ENCODE data around the gene ADGRE1. TPM values are rescaled to one million over a fixed set of nuclear protein-coding genes. Genes with fewer than 3 reads are reported as not detected.

ADGRE1 gene
- total and polyA plus RNA-seq, 2 of the 8 experiments (the other 6 are each of a cell fraction or from before 2014, with no cell fraction given), result not detected

- no peak for TF ChIP-seq SAP30 (IDR thresholded peaks at IDR 0.05; ENCODE audit: insufficient read depth, insufficient replicate concordance, low read length)
- TF ChIP-seq RNF2 (IDR thresholded peaks at IDR 0.05; ENCODE audit: borderline replicate concordance, low read depth, low read length, missing control alignments, poor library complexity, severe bottlenecking), result no peak
- TF ChIP-seq ASH2L (IDR thresholded peaks at IDR 0.05; ENCODE audit: low read length), result no peak
- no peak for TF ChIP-seq TBP (IDR thresholded peaks at IDR 0.05; ENCODE audit: low read depth, low read length)
Observed at GRCh38 chr19:6911523-6911922, 24.1 kb downstream of the ADGRE1 start (continued).

Measured in H1 (cell line).